ENCODE results near the gene SLC39A8.

DNA sequence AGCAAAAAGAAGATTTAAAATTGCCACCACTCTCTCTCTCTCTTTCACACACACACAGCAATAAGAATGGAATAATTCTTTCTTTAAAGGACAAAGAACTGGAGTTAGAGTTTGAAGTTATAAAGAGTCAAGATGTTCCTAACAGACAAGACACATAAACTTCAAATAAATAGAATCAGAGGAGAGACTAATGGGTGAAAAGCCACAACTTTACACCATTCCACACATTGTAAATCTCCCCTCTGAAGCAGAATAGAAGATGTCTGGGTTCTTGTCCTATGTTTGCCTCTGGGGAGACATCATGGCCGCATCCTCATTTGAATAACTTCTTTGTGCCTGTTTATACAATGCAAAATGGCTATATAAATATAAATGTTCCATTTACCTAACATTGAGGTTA lies 39.6 kb downstream of the SLC39A8 start:
- TF ChIP-seq RAD21 (conservative IDR thresholded peaks at IDR 0.05) (no peak), SMC3 (conservative IDR thresholded peaks at IDR 0.05; ENCODE audit: poor library complexity) (no peak), TAF1 (IDR thresholded peaks at IDR 0.05; ENCODE audit: low read depth) (no peak), POLR2AphosphoS5 (IDR thresholded peaks at IDR 0.05) (no peak), EP300 (conservative IDR thresholded peaks at IDR 0.05; ENCODE audit: poor library complexity, severe bottlenecking) (no peak)
- TF ChIP-seq, protein P1, sequence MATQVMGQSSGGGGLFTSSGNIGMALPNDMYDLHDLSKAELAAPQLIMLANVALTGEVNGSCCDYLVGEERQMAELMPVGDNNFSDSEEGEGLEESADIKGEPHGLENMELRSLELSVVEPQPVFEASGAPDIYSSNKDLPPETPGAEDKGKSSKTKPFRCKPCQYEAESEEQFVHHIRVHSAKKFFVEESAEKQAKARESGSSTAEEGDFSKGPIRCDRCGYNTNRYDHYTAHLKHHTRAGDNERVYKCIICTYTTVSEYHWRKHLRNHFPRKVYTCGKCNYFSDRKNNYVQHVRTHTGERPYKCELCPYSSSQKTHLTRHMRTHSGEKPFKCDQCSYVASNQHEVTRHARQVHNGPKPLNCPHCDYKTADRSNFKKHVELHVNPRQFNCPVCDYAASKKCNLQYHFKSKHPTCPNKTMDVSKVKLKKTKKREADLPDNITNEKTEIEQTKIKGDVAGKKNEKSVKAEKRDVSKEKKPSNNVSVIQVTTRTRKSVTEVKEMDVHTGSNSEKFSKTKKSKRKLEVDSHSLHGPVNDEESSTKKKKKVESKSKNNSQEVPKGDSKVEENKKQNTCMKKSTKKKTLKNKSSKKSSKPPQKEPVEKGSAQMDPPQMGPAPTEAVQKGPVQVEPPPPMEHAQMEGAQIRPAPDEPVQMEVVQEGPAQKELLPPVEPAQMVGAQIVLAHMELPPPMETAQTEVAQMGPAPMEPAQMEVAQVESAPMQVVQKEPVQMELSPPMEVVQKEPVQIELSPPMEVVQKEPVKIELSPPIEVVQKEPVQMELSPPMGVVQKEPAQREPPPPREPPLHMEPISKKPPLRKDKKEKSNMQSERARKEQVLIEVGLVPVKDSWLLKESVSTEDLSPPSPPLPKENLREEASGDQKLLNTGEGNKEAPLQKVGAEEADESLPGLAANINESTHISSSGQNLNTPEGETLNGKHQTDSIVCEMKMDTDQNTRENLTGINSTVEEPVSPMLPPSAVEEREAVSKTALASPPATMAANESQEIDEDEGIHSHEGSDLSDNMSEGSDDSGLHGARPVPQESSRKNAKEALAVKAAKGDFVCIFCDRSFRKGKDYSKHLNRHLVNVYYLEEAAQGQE (IDR thresholded peaks at IDR 0.05; ENCODE audit: borderline replicate concordance): no peak
- TF ChIP-seq, protein P2, sequence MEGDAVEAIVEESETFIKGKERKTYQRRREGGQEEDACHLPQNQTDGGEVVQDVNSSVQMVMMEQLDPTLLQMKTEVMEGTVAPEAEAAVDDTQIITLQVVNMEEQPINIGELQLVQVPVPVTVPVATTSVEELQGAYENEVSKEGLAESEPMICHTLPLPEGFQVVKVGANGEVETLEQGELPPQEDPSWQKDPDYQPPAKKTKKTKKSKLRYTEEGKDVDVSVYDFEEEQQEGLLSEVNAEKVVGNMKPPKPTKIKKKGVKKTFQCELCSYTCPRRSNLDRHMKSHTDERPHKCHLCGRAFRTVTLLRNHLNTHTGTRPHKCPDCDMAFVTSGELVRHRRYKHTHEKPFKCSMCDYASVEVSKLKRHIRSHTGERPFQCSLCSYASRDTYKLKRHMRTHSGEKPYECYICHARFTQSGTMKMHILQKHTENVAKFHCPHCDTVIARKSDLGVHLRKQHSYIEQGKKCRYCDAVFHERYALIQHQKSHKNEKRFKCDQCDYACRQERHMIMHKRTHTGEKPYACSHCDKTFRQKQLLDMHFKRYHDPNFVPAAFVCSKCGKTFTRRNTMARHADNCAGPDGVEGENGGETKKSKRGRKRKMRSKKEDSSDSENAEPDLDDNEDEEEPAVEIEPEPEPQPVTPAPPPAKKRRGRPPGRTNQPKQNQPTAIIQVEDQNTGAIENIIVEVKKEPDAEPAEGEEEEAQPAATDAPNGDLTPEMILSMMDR (IDR thresholded peaks at IDR 0.05; ENCODE audit: poor library complexity, severe bottlenecking): no peak

Measured in neural cell (in vitro differentiated cells).